Stimulated activated CD4-positive, alpha-beta T cell treated with anti-CD3 and anti-CD28 coated beads, Interleukin-2, amount 100 ng/mL, for 24 hours (primary cell): ENCODE results near the gene C16orf87.
"Not testable (repeated sequence)": the region's sequence is repeated elsewhere in the genome, so short reads cannot be mapped to it uniquely, and the experiment has no call there.

Experiments
- DNase-seq, 2 donors: peaks; one replicate each; pipeline ENCODE4 v3.0.0-alpha.2; 2020

C16orf87 gene

GRCh38 chr16:46797501-46797900 is 33.5 kb downstream of the C16orf87 start:
- DNase-seq = no peak

GRCh38 chr16:46796764-46797269 is 34.2 kb downstream of the C16orf87 start:
- no peak for DNase-seq

GRCh38 chr16:46793841-46794240 is 37.1 kb downstream of the C16orf87 start:
- no peak for DNase-seq

GRCh38 chr16:46790599-46791270 is 40.2 kb downstream of the C16orf87 start:
- no peak for DNase-seq

GRCh38 chr16:46789499-46790414 is 41.2 kb downstream of the C16orf87 start:
- peak; percentile 75 to 77 for DNase-seq

GRCh38 chr16:46788891-46789474 is 42.0 kb downstream of the C16orf87 start:
- DNase-seq = no peak

- DNase-seq = no peak
Observed at GRCh38 chr16:46787909-46788308, 43.1 kb downstream of the C16orf87 start.

GRCh38 chr16:46785076-46785845 is 45.7 kb downstream of the C16orf87 start:
- no peak for DNase-seq

GRCh38 chr16:46784569-46784968 is 46.4 kb downstream of the C16orf87 start:
- not testable (repeated sequence) for DNase-seq

GRCh38 chr16:46783800-46784199 is 47.2 kb downstream of the C16orf87 start:
- DNase-seq = no peak

GRCh38 chr16:46782320-46782719 is 48.7 kb downstream of the C16orf87 start:
- DNase-seq = no peak

GRCh38 chr16:46777804-46778203 is 53.2 kb downstream of the C16orf87 start:
- no peak for DNase-seq

- no peak for DNase-seq
Observed at GRCh38 chr16:46775214-46775613, 55.8 kb downstream of the C16orf87 start.

GRCh38 chr16:46774743-46775177 is 56.2 kb downstream of the C16orf87 start:
- DNase-seq = no peak

GRCh38 chr16:46772463-46772862 is 58.5 kb downstream of the C16orf87 start:
- no peak for DNase-seq

- no peak for DNase-seq
Observed at GRCh38 chr16:46768809-46769208, 62.2 kb downstream of the C16orf87 start.

- no peak for DNase-seq
Observed at GRCh38 chr16:46765050-46765449, 65.9 kb downstream of the C16orf87 start.

GRCh38 chr16:46763147-46763546 is 67.8 kb downstream of the C16orf87 start:
- DNase-seq = no peak

- DNase-seq = no peak
Observed at GRCh38 chr16:46762583-46762982, 68.4 kb downstream of the C16orf87 start.

- DNase-seq = no peak
Observed at GRCh38 chr16:46759309-46759708, 71.7 kb downstream of the C16orf87 start.

- DNase-seq = no peak
Observed at GRCh38 chr16:46757339-46758050, 73.5 kb downstream of the C16orf87 start.

GRCh38 chr16:46756772-46757171 is 74.2 kb downstream of the C16orf87 start:
- DNase-seq = no peak
